ENCODE measurements around the gene MDGA2. TPM values are rescaled to one million over a fixed set of nuclear protein-coding genes. Genes with fewer than 3 reads are reported as not detected.
"Not testable (repeated sequence)": the region's sequence is repeated elsewhere in the genome, so short reads cannot be mapped to it uniquely, and the experiment has no call there.

Gene MDGA2
- total and polyA plus RNA-seq, 11 donors = 0.12 to 0.26 TPM; not detected in 9

DNA sequence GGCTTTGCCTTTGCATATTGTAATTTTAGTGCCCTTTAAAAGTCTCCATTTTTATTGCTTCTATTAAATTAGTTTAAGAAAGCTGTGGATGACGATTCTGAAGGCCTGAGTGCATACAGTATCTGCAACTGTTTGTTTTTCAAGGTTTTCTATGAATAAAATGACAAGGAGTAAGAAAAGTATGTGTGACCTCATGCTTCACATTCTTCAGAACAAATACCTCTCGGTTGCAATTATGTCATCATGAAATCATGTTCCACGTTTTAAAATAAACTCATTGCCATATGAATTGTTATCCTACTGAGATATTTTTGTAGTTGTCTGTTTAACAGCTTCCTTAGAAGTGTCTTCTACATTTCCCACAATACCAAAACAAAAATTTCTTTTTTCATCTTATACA lies 374.6 kb downstream of the MDGA2 start:
- H3K9me3 ChIP-seq = no peaks in the 10 kb centered on the region
- DNase-seq = no peak
- H3K27me3 ChIP-seq = no peaks in the 10 kb centered on the region
- intact Hi-C loops (cut with DNase I) = no loop called here
- no peaks in the 10 kb centered on the region for H3K4me1 ChIP-seq
- TF ChIP-seq POLR2A (IDR thresholded peaks at IDR 0.05) = no peak
- TF ChIP-seq, protein P1, sequence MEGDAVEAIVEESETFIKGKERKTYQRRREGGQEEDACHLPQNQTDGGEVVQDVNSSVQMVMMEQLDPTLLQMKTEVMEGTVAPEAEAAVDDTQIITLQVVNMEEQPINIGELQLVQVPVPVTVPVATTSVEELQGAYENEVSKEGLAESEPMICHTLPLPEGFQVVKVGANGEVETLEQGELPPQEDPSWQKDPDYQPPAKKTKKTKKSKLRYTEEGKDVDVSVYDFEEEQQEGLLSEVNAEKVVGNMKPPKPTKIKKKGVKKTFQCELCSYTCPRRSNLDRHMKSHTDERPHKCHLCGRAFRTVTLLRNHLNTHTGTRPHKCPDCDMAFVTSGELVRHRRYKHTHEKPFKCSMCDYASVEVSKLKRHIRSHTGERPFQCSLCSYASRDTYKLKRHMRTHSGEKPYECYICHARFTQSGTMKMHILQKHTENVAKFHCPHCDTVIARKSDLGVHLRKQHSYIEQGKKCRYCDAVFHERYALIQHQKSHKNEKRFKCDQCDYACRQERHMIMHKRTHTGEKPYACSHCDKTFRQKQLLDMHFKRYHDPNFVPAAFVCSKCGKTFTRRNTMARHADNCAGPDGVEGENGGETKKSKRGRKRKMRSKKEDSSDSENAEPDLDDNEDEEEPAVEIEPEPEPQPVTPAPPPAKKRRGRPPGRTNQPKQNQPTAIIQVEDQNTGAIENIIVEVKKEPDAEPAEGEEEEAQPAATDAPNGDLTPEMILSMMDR (IDR thresholded peaks at IDR 0.05) = no peak
- no peaks in the 10 kb centered on the region for H3K36me3 ChIP-seq
- ATAC-seq = no peak
- no peak overlapping the region for H3K27ac ChIP-seq
- 12 to 23% (median 17%) methylated on average over 3 of the region's 3 CpGs for WGBS, 4 donors
- no peak overlapping the region for H3K4me3 ChIP-seq

DNA sequence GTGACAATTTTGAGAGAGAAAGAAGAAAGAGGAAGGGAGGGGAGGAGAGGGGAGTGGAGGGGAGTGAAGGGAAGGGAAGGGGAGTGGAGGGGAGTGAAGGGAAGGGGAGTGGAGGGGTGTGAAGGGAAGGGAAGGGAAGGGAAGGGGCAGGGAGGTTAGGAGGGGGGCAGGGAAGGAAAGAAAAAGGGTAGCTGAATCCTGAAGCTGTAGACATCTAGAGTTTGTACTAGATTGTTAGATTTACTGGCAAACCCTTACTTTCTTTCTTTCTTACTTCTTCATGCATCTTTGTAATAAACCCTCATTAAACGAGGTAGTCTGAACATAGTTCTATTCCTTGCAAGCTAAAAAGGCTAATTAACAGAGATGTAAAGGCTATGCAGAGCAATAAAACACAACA lies 378.0 kb downstream of the MDGA2 start:
- H3K27me3 ChIP-seq = no peaks in the 10 kb centered on the region
- no peak for TF ChIP-seq POLR2A (IDR thresholded peaks at IDR 0.05)
- TF ChIP-seq, protein P1 (IDR thresholded peaks at IDR 0.05) = no peak
- no peaks in the 10 kb centered on the region for H3K4me1 ChIP-seq
- no peaks in the 10 kb centered on the region for H3K36me3 ChIP-seq
- intact Hi-C loops (cut with DNase I) = no loop called here
- no peak for DNase-seq
- 64 to 79% (median 77%) methylated on average over 1 of the region's 1 CpG for WGBS, 4 donors
- no peak for ATAC-seq
- H3K9me3 ChIP-seq = no peaks in the 10 kb centered on the region
- no peak overlapping the region for H3K27ac ChIP-seq
- no peak overlapping the region for H3K4me3 ChIP-seq

DNA sequence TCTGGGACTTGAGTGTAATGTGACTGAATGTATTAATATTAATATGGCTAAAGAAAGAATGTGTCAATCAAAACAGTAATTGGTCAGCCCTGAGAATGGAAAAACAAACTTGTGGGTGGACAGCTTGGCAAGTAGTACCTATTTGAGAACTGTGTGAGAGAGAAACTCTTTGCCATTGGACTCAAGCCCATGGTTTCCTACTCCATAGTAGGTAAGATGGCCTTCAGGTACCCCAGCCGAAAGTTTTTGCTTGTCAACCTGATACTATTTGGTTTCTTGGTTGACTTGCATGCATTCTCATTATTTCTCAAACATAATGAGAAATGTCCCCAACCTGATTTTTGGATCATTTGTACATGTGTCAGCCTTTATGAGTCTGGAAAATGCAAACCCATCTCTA lies 391.1 kb downstream of the MDGA2 start:
- intact Hi-C loops (cut with DNase I) = no loop called here
- H3K4me3 ChIP-seq = no peak overlapping the region
- no peaks in the 10 kb centered on the region for H3K9me3 ChIP-seq
- 83 to 89% (median 83%) methylated on average over 1 of the region's 1 CpG for WGBS, 4 donors
- ATAC-seq (no peak), DNase-seq (no peak)
- H3K27ac ChIP-seq = no peak overlapping the region
- H3K36me3 ChIP-seq = no peaks in the 10 kb centered on the region
- no peaks in the 10 kb centered on the region for H3K27me3 ChIP-seq
- no peaks in the 10 kb centered on the region for H3K4me1 ChIP-seq
- no peak for TF ChIP-seq POLR2A (IDR thresholded peaks at IDR 0.05)
- TF ChIP-seq, protein P1 (IDR thresholded peaks at IDR 0.05) = no peak

DNA sequence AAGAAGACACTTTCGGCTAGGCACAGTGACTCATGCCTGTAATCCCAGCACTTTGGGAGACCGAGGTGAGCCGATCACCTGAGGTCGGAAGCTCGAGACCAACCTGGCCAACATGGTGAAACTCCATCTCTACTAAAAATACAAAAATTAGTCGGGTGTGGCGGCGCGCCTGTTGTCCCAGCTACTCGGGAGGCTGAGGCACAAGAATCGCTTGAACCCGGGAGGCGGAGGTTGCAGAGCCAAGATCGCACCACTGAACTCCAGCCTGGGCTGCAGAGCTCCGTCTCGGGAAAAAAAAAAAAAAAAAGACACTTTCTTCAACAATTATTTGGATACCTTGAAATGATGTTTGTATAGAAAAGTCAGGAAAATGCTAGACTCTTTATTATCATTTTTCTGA lies 393.6 kb downstream of the MDGA2 start:
- DNase-seq; intact Hi-C loops (cut with DNase I); H3K4me3 ChIP-seq; H3K9me3 ChIP-seq; H3K36me3 ChIP-seq; ATAC-seq; H3K27me3 ChIP-seq; H3K27ac ChIP-seq; H3K4me1 ChIP-seq: not testable (repeated sequence)
- WGBS, 4 donors = 93 to 97% (median 95%) methylated on average over 16 of the region's 16 CpGs

DNA sequence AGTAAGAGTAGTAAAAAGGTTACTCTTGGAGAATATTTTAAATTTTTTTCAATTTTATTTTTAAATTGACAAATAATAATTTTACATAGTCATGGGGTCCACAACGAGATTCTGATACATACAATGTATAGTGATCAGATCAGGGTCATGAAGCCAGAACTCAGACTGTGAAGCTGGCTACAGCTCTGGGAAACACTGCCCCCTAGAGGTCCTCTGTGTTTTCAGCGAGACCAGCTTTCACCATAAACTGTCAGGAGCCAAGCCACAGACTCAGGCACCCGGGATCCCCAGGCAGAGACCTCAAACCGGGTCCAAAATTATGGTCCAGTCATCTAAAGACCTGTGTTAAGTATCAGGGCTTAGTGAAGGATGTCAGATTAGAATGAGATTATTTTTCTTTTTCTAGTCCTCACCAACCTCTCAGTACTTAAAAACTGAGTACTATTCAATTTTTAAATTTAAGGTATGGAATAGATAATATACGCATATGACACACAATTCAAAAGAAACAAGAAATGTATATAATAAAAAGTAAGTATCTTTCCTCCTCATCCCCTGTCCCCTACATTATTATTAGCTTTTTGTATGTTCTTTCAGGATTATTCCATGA lies 397.1 kb downstream of the MDGA2 start:
- H3K4me1 ChIP-seq = no peaks in the 10 kb centered on the region
- H3K4me3 ChIP-seq = no peak overlapping the region
- no peak overlapping the region for H3K27ac ChIP-seq
- no peak for TF ChIP-seq POLR2A (IDR thresholded peaks at IDR 0.05)
- TF ChIP-seq, protein P1 (IDR thresholded peaks at IDR 0.05) = peak; percentile 7 to 66 (median 52)
- WGBS, 4 donors = 32 to 36% (median 34%) methylated on average over 5 of the region's 5 CpGs
- ATAC-seq (no peak), DNase-seq (peak in 1 of 5 donors; percentile 7)
- H3K27me3 ChIP-seq = no peaks in the 10 kb centered on the region
- H3K36me3 ChIP-seq = no peaks in the 10 kb centered on the region
- intact Hi-C loops (cut with DNase I) = no loop called here
- H3K9me3 ChIP-seq = no peaks in the 10 kb centered on the region

Data from heart left ventricle (tissue), 16 donors.